HG03066 (cell line): ENCODE measurements around the gene ZDBF2.
A peak's percentile ranks its signal among the peaks of the same experiment; 100 is the strongest.
"Not testable (repeated sequence)": the region's sequence is repeated elsewhere in the genome, so short reads cannot be mapped to it uniquely, and the experiment has no call there.

ENCODE experiments used
- ATAC-seq: cut with Tn5 transposase; IDR thresholded peaks from one replicate; pipeline ENCODE4 v1.9.1; 2021; ENCODE audit warnings: low read depth; ENCODE audit not compliant: unreplicated experiment

Gene ZDBF2

GRCh38 chr2:206258615-206259014 is 15.8 kb upstream of the ZDBF2 start:
- ATAC-seq = not testable (repeated sequence)

- ATAC-seq = no peak
Measured at GRCh38 chr2:206259376-206260187, 14.9 kb upstream of the ZDBF2 start.

GRCh38 chr2:206260188-206261012 is 14.1 kb upstream of the ZDBF2 start:
- ATAC-seq = peak; percentile 67

- no peak for ATAC-seq
Measured at GRCh38 chr2:206263959-206264603, 10.4 kb upstream of the ZDBF2 start.

- no peak for ATAC-seq
Measured at GRCh38 chr2:206266130-206267125, 8.0 kb upstream of the ZDBF2 start.

GRCh38 chr2:206267567-206267966 is 6.9 kb upstream of the ZDBF2 start:
- ATAC-seq = no peak

- no peak for ATAC-seq
Measured at GRCh38 chr2:206271065-206271464, 3.4 kb upstream of the ZDBF2 start.

- ATAC-seq = no peak
Measured at GRCh38 chr2:206273905-206274304, 558 bp upstream of the ZDBF2 start.

GRCh38 chr2:206275312-206276055 is 1.0 kb downstream of the ZDBF2 start:
- peak; percentile 24 for ATAC-seq

GRCh38 chr2:206276169-206276942 is 1.9 kb downstream of the ZDBF2 start:
- no peak for ATAC-seq

GRCh38 chr2:206277503-206277902 is 3.0 kb downstream of the ZDBF2 start:
- no peak for ATAC-seq

- no peak for ATAC-seq
Measured at GRCh38 chr2:206282746-206283145, 8.3 kb downstream of the ZDBF2 start.

- no peak for ATAC-seq
Measured at GRCh38 chr2:206287197-206287596, 12.7 kb downstream of the ZDBF2 start.

GRCh38 chr2:206289391-206289790 is 14.9 kb downstream of the ZDBF2 start:
- ATAC-seq = no peak

- no peak for ATAC-seq
Measured at GRCh38 chr2:206296128-206296527, 21.7 kb downstream of the ZDBF2 start.

- not testable (repeated sequence) for ATAC-seq
Measured at GRCh38 chr2:206299608-206300007, 25.1 kb downstream of the ZDBF2 start.

- ATAC-seq = no peak
Measured at GRCh38 chr2:206305523-206306245, 31.2 kb downstream of the ZDBF2 start.

GRCh38 chr2:206311026-206311425 is 36.6 kb downstream of the ZDBF2 start:
- ATAC-seq = no peak
